GM12801 (cell line): ENCODE measurements around the gene MTCH2.

ENCODE experiments used
- CTCF ChIP-seq: IDR thresholded peaks from one replicate; pipeline ENCODE4 v1.5.1; 2011; ENCODE audit warnings: control low read depth; ENCODE audit not compliant: insufficient read length; ENCODE audit errors: extremely low read depth

Gene MTCH2

GRCh38 chr11:47609675-47610074 lies 32.7 kb downstream of the MTCH2 start:
- no peak for TF ChIP-seq CTCF

DNA sequence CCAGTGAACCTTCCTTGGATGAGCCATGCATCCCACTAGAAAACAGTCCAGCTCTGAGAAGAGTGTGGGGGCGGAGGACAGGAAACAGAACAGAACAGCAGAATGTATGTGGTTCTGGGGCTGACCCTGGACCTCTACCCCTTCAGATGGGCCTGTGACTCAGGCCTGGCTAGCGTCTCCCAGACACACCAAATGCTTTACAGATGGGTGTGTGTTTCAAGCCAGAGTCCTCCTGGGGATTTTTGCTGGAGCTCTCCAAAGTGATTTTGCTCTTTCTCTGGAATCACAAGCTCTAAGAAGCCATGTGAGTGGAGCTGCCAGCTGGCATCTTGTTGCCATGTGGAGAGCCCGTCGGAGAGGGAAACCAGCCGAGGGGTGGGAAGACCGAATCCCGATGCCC lies 35.0 kb downstream of the MTCH2 start:
- no peak for TF ChIP-seq CTCF

GRCh38 chr11:47606731-47607130 lies 35.6 kb downstream of the MTCH2 start:
- no peak for TF ChIP-seq CTCF

DNA sequence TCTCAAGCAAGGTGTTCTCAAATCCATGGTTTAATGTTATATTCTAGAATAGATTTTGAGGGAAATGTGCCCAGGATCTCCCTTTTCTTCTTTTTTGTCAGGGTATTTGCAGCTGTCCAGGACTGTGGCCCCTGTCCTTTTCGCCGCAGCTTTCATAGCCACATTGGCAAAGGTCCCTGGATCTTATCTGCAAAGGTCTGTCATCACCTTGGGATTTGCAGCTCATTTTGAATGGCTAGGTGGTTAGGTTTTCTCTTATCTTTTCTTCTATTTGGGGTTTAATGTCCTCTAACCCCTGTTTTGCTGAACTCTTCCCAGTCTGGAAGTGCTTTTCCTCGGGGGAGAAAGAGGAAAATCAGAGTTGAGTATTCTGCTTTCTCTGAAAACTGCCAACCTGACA lies 36.4 kb downstream of the MTCH2 start:
- TF ChIP-seq CTCF, result no peak

GRCh38 chr11:47603295-47603694 lies 39.1 kb downstream of the MTCH2 start:
- TF ChIP-seq CTCF, result no peak

GRCh38 chr11:47599902-47600301 lies 42.5 kb downstream of the MTCH2 start:
- no peak for TF ChIP-seq CTCF

- TF ChIP-seq CTCF, result no peak
These were observed 46.4 kb downstream of the MTCH2 start for GRCh38 chr11:47595967-47596366.

DNA sequence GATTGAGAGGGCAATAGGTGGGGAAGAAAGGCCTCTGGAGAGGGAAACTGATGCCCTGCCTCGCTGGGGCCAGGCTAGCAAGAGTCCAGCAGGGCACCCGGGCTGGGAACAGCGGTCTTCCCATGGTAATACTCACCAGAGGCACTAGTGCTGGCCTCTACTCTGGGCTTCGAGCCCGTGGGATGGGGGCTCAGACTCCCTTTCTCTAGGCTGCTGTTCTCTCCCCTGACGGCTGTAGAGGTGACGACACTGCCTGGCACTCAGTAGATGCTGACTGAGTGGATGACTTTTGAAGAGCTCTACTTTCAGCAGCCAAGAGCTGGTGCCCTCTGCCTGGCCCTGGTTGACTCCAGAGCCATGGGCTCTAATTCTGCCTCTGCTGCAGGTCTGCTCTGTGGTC lies 47.3 kb downstream of the MTCH2 start:
- TF ChIP-seq CTCF, result no peak
